HUDEP-2 (cell line): ENCODE measurements around the gene LIPE.
A peak's percentile ranks its signal among the peaks of the same experiment; 100 is the strongest.

Experiments
- DNase-seq, 76 experiments: peaks; one replicate each; lab custom pipeline; 2025; ENCODE audit not compliant: unreplicated experiment in 76 of 76; lab: John Stamatoyannopoulos, UW

Gene LIPE

GRCh38 chr19:42419309-42419708 lies 7.9 kb downstream of the LIPE start:
- DNase-seq: no peak

DNA sequence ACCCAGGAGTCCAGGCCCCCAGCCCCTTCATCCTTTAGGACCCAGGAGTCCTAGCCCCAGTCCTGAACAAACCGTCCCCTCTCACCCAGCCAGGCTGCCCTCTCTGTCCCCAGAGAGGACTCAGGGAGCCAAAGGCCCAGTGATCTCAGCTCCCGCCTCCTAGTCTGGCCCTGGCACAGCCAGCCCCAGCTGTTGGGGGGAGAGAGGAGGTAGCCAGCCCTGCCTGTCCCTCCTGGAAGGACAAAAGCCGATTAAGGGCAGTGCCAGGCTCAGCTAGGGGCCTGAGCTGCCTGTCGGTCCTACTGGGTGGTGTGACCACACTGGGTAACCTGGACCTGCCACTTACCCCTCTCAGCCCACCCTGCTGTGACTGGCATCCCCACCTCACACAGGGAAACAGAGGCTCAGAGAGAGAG lies 14.5 kb downstream of the LIPE start:
- no peak for DNase-seq

- DNase-seq: peak in 44 of 76 experiments; percentile 13 to 76 (median 46)
Observed at GRCh38 chr19:42412227-42412626, 15.0 kb downstream of the LIPE start.

- no peak for DNase-seq
Observed at GRCh38 chr19:42411581-42412178, 15.5 kb downstream of the LIPE start.

DNA sequence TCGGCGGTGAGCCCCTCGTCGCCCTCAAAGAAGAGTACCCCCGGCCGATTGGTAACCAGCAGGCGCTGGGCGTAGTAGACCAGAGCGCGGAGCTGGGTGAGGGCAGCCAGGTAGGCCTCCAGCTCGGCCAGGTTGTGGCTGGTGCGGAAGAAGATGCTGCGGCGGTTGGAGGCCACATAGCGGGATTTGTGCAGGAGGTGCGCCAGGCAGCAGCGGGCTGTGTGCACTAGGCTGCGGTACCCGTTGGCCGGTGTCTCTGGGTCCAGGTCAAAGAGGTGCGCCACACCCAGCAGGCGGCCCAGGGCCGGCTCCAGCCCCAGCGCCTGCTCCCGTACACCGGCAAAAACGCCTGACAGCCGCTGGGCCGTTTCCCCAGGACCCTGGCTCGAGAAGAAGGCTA lies 16.8 kb downstream of the LIPE start:
- no peak for DNase-seq

DNA sequence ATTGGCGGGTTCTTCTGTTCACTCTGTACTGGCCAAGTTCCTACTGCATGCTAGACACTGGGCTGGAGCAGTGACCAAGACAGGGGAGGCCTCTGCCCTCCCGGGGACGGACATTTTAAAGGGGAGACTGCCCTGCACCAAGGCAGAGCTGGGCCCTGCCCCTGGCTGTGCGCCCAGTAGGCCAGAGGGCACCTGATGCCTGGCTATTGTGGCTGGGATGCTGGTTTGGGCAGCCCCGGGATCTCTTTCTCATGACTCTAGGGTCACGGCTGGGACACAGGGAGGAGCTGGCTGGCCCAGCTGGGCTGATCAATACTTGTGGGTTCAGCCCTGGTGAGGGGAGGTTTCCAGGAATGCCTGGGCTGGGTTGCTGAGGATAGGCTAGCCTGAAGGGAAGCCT lies 17.7 kb downstream of the LIPE start:
- peak in 12 of 76 experiments; percentile 10 to 29 (median 20) for DNase-seq

- DNase-seq: no peak
Observed at GRCh38 chr19:42407816-42408175, 19.4 kb downstream of the LIPE start.

GRCh38 chr19:42407085-42407815 lies 19.9 kb downstream of the LIPE start:
- DNase-seq: no peak

DNA sequence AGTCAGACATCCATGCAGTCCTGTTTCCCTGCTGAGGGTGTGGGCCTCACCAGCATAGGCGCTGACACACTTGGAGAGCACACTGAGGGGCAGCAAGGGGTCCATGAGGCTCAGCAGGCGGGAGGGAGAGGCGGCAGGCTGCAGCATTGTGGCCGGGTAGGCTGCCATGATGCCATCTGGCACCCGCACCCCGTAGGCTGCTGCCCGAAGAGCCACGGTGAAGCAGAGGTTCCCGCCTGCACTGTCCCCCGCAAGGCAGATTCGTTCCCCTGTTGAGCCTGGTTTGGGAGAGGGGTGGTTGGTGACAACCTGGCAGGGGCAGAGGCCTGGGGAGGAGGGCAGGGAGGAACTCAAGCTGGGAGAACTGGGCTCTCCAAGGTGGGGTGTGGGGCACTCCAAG lies 21.1 kb downstream of the LIPE start:
- DNase-seq: no peak

DNA sequence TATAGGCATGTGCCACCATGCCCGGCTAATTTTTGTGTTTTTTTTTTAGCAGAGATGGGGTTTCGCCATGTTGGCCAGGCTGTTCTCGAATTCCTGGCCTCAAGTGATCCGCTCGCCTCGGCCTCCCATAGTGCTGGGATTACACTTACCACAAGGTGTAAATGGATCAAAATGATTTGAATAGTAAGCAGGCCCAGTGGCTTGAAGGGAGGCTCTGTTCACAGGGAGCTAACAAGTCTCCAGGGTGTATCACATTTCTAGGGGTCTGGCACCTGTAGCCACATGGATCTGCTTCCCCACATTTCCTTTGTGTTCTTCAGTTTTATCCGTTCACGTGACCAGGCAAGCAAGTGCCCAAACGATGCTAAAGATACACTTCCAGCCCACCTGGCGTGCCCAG lies 23.6 kb downstream of the LIPE start:
- DNase-seq: no peak

GRCh38 chr19:42402376-42403116 lies 24.6 kb downstream of the LIPE start:
- DNase-seq: no peak

DNA sequence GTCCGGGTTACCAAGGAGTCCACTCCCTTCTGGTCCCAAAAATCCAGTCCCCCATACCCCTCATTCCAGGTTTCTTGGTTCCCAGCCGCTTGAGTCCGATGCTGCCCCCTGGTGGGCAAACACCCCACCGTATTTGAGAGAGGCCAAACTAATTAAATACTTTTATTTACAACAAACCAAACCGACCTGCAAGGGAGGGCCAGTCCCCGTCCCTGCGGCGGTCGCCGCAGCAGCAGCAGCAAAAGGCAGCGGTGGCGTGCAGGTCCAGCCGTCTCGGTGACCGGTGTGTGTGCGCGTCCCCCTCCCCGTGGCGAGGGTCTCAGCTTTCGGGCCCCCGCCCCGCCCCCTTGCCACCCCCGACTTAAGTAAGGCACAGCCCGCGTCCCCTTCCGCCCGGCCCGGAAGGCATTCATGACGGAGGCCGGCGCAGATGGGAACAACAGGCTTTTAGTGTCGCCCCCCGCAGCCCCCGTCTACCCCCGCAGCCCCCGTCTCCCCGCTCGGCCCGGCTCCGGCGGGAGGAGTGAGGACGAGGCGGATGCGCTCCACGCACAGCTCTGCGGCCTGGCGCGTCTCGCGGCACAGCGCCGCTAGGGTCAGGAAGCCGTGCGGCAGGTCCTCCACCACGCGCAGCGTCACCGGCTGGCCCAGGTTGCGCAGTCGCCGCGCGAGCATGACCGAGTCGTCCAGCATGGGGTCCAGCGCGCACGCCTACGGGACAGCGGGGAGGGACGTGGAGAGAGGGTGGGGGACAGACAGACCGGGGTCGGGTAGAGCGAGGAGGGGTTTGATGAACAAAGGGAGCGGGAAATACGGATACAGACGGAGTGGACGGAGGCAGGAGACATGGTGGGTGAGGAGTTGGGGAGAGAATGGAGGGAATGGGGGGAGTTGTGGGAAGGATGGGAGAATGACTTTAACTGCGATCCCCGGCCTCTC lies 25.6 kb downstream of the LIPE start:
- peak in 68 of 76 experiments; percentile 12 to 87 (median 62) for DNase-seq

DNA sequence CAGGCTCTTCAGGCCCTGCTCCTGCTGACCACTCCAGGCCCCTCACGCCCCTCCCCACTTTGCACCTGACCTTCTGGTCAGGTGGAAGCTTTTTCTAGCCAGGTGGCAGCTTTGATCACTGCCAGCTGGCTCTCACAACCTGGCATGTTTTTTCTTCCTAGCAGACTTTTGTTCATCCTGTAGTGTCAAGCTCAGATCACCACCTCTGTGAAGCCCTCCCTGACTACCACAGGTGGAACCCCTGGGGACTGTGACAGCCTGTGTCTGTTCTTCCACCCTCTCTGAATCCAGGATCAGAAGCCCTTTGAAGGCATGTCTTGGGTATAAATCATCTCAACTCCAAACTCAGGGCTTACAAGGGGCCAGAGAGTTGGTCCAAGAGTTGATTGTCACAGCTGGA lies 26.8 kb downstream of the LIPE start:
- DNase-seq: no peak

GRCh38 chr19:42397263-42398166 lies 29.7 kb downstream of the LIPE start:
- DNase-seq: peak in 5 of 76 experiments; percentile 8 to 56 (median 32)

DNA sequence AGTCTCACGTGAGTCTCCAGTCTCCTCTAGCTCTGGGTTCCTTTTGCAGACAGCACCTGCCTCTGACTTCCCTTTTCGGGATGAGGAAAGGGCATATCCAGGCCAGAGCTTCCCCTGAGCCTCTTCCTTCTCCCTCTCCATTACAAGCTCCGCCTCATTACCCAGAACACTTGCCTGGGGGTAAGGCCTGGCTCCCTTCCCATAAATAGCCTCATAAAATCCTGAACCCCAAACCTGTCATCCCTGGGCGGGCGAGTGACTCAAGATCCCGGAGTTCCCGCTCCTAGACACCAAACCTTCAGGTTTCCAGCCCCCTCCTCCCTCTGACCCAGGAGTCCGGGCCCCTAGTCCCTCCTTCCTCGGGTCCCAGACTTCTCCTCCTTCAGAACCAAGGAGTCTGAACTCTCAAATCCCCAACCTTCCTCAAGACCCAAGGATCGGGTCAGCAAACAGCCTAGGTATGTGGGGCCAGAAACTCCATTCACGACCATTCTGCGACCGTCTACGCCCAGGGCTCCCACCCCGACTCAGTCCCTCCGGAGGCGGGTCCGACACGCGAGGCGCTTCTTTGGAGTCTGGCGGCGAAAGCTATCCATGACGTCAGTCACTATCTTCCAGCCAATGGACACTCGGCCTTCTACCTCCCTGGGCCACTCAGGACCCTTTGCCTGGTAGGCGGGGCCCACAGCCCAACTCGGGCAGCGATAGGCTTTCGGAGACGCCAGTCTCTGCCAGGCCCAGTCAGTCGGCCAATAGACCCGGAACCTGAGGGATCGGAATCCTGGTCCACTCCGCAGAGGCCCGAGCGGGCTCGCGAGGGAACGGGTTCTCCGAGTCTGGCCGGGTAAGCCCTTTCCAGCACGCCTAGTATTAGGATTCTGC lies 30.6 kb downstream of the LIPE start:
- DNase-seq: peak; percentile 89 to 100 (median 99)

GRCh38 chr19:42394751-42395150 lies 32.4 kb downstream of the LIPE start:
- no peak for DNase-seq

DNA sequence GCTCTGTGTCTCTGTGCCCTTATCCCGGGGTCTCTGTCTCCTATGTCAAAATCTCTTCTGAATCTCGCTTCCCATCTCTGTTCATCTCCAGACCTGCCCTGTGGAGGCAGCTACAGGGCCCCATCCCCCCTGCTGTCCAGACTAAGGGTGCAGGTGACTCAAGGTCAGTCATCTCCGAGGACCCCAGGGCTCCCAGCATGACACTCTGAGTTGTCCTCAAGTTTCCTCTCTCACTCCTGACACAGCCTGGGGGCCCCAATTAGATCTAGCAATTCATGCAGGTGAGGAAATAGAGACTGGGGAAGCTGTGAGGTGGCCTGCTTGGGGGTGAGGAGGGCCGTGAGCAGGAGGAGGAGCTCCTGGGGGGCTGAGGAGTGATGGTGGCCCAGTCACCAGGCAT lies 35.0 kb downstream of the LIPE start:
- no peak for DNase-seq

DNA sequence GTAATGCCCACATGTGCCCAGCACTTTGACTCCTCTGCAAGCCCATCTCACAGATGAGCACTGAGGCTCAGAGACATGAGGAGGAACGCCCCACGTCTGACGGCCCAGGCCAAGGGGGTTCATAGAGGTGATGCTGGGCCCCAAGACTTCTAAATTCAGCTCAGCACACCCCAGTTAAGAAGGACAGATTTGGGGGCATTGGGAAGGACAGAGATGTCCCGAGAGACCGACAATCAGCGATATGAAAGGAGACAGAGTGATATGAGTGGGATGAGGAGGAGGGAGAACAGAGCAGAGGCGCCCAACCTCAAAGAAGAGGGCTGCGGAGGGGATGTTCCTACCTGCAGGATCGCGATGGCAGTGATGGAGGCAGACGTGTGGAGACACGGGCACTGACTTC lies 37.3 kb downstream of the LIPE start, which contains the start of gene CNFN:
CNFN (minus strand) TSS at position 399 of the 400 bp plus-strand sequence. CDS start 1,260 bp downstream, outside the sequence.
- no peak for DNase-seq
